ENCODE measurements around the gene HAUS8. TPM values are rescaled to one million over a fixed set of nuclear protein-coding genes. Genes with fewer than 3 reads are reported as not detected.

The HAUS8 gene
- total and polyA plus RNA-seq, 2 of the 13 experiments (the other 11 are each of a cell fraction or from before 2014, with no cell fraction given) = 7.8 to 17.5 TPM

GRCh38 chr19:17004386-17004785, 70.9 kb downstream of the HAUS8 start (continued):
- no peak for TF ChIP-seq THAP9 (CRISPR knock-in tag; IDR thresholded peaks at IDR 0.05; ENCODE audit: borderline replicate concordance)
- TF ChIP-seq U2AF2 (IDR thresholded peaks at IDR 0.05; ENCODE audit: low read depth, low read length) = no peak
- TF ChIP-seq, protein P1, sequence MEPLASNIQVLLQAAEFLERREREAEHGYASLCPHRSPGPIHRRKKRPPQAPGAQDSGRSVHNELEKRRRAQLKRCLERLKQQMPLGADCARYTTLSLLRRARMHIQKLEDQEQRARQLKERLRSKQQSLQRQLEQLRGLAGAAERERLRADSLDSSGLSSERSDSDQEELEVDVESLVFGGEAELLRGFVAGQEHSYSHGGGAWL (CRISPR knock-in tag; IDR thresholded peaks at IDR 0.05) = no peak
- no peak for TF ChIP-seq ZNF737 (CRISPR knock-in tag; IDR thresholded peaks at IDR 0.05; ENCODE audit: borderline replicate concordance)
- no peak for TF ChIP-seq SMAD9 (CRISPR knock-in tag; IDR thresholded peaks at IDR 0.05)

GRCh38 chr19:17002455-17002854, 72.8 kb downstream of the HAUS8 start:
- Histone ChIP-seq H3K79me2 (ENCODE audit: insufficient read depth, low read length) (no peaks in the 10 kb centered on the region), H3K36me3 (replicated peaks in 1 of 2; ENCODE audit: control insufficient read depth in 1 of 2, insufficient read depth in 2 of 2, low read length in 2 of 2) (no peaks in the 10 kb centered on the region), H3K4me1 (ENCODE audit: insufficient read depth, low read length) (no peaks in the 10 kb centered on the region), H3K4me2 (ENCODE audit: low read depth, low read length) (no peak overlapping the region), H3K27me3 (ENCODE audit: control insufficient read depth in 1 of 2, insufficient read depth in 2 of 2, low read length in 2 of 2) (peaks cover 0 to 3% of the 10 kb centered on the region in 2 experiments; a peak in 1 of 5 replicates), H4K20me1 (ENCODE audit: insufficient read depth, low read length) (no peaks in the 10 kb centered on the region), H3K9me3 (ENCODE audit: low read length) (no peaks in the 10 kb centered on the region; the same call in 1 of the 2 replicates), H2AFZ (ENCODE audit: low read length) (no peak overlapping the region), H3K4me3 (replicated peaks in 1 of 3; ENCODE audit: insufficient read depth in 1 of 3, low read depth in 2 of 3, low read length in 3 of 3) (no peak overlapping the region), H3K9ac (ENCODE audit: insufficient read depth, low read depth, low read length) (no peak overlapping the region), H3K27ac (ENCODE audit: extremely low read length, insufficient read depth, low read length) (no peak overlapping the region)
- intact Hi-C loops (cut with micrococcal nuclease; ENCODE audit: unreplicated experiment) (no loop called here), in situ Hi-C loops (cut with HindIII; ENCODE audit: extremely low pct_ligation_motif_present, low pct_unique_long_range_greater_than_20kb) (no loop called here)
- WGBS (ENCODE audit: low lambda C conversion rate) = 11% methylated on average over 6 of the region's 7 CpGs
- no peak for ATAC-seq
- ChIA-PET CTCF (ENCODE audit: low intra/inter-chr PET ratio, low total read pairs) (no interaction called here), POLR2A (no interaction called here)
- DNase-seq (ENCODE audit: low spot score) = no peak
- no peak for FAIRE-seq
- TF ChIP-seq ZNF678 (CRISPR knock-in tag; IDR thresholded peaks at IDR 0.05) (no peak), AKAP8 (CRISPR knock-in tag; IDR thresholded peaks at IDR 0.05) (no peak), ZNF264 (CRISPR knock-in tag; IDR thresholded peaks at IDR 0.05) (no peak), SOX6 (IDR thresholded peaks at IDR 0.05) (no peak), SOX6 (CRISPR knock-in tag; IDR thresholded peaks at IDR 0.05) (no peak), SMAD1 (CRISPR knock-in tag; IDR thresholded peaks at IDR 0.05; ENCODE audit: borderline replicate concordance, low read depth) (no peak), SALL2 (CRISPR knock-in tag; IDR thresholded peaks at IDR 0.05) (no peak), HNRNPK (IDR thresholded peaks at IDR 0.05; ENCODE audit: low read depth, low read length, poor library complexity, severe bottlenecking) (no peak), KAT2B (IDR thresholded peaks at IDR 0.05; ENCODE audit: borderline replicate concordance, low read depth, low read length) (no peak), ZNF367 (CRISPR knock-in tag; IDR thresholded peaks at IDR 0.05; ENCODE audit: borderline replicate concordance) (no peak), ZNF337 (CRISPR knock-in tag; IDR thresholded peaks at IDR 0.05; ENCODE audit: borderline replicate concordance, low read depth) (no peak), ZNF790 (CRISPR knock-in tag; IDR thresholded peaks at IDR 0.05; ENCODE audit: borderline replicate concordance) (no peak), DR1 (CRISPR knock-in tag; IDR thresholded peaks at IDR 0.05) (no peak), ZNF253 (CRISPR knock-in tag; IDR thresholded peaks at IDR 0.05; ENCODE audit: borderline replicate concordance) (no peak), PAX8 (CRISPR knock-in tag; IDR thresholded peaks at IDR 0.05; ENCODE audit: borderline replicate concordance) (no peak), NPAS2 (CRISPR knock-in tag; IDR thresholded peaks at IDR 0.05; ENCODE audit: borderline replicate concordance) (no peak), HMG20B (CRISPR knock-in tag; conservative IDR thresholded peaks at IDR 0.05) (no peak), SIX1 (CRISPR knock-in tag; IDR thresholded peaks at IDR 0.05; ENCODE audit: borderline replicate concordance) (no peak)
- BruUV-seq (replicated peaks) = no TSS peak

Measured in HepG2 (cell line).